ENCODE data around the gene PATE1. TPM values are rescaled to one million over a fixed set of nuclear protein-coding genes. Genes with fewer than 3 reads are reported as not detected.

PATE1 gene
- total and polyA plus RNA-seq, 2 donors (not counting 3 experiments of a cell fraction or from before 2014, with no cell fraction given): not detected

DNA sequence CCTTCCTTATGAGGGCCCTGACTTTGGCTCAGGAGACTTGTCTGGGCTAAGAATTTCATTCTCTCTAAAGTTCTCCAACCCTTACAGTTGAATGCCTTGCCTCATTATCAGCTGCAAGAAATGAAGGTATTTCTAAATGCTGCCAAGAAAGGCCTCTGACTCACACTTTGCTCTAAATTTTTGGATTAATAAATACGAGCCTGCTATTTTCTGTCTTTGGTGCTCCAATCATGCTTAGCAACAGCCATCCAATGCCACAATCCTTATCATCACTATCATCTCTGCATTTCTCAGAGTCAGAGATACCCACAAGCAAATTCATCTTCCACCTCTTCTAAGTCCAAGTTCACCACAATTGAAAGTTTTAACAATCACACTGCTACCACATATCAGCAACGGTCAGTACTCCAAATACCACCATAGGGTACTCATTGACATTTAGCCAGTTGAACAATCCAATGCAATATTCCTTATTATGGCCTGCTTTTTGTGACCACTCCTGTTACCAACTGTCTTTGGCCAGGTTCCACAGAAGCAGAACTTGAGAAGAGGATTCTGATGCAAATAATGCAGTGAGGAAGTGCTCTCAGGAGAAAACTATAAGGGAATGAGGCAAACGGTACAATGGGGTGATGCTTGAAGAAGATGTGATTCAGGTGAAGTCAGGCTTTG lies 26.9 kb downstream of the PATE1 start:
- intact Hi-C loops (cut with micrococcal nuclease) (no loop called here), dilution Hi-C loops (cut with MboI; ENCODE audit: extremely low pct_ligation_motif_present, low sequenced_read_pairs) (no loop called here)
- Histone ChIP-seq H3K4me1 (ENCODE audit: control insufficient read depth, extremely low read depth, insufficient read depth, low read length) (peaks cover 10% of the 10 kb centered on the region), H3K4me3 (replicated peaks in 1 of 3; ENCODE audit: insufficient read depth in 1 of 3, low read depth in 1 of 3, low read length in 3 of 3) (no peak overlapping the region), H3K27me3 (ENCODE audit: control insufficient read depth in 2 of 2, insufficient read depth in 2 of 2, low read length in 2 of 2) (peaks cover 0 to 7% of the 10 kb centered on the region in 2 experiments), H3K4me2 (ENCODE audit: insufficient read depth, low read length) (no peak overlapping the region), H3K9me3 (replicated peaks; ENCODE audit: control insufficient read depth, insufficient read depth, low read length) (no peaks in the 10 kb centered on the region), H3K79me2 (ENCODE audit: control insufficient read depth, insufficient read depth, low read length) (no peaks in the 10 kb centered on the region), H3K9me1 (replicated peaks; ENCODE audit: control insufficient read depth, extremely low read depth, insufficient read depth, low read length) (no peaks in the 10 kb centered on the region), H3K36me3 (ENCODE audit: control insufficient read depth in 2 of 2, extremely low read depth in 1 of 2, insufficient read depth in 2 of 2, low read length in 2 of 2) (no peaks in the 10 kb centered on the region), H3K27ac (ENCODE audit: insufficient read depth, low read depth, low read length) (no peak overlapping the region), H3K9ac (replicated peaks; ENCODE audit: extremely low read depth, insufficient read depth, low read length) (no peak overlapping the region), H4K20me1 (replicated peaks; ENCODE audit: control insufficient read depth, extremely low read depth, insufficient read depth, low read length) (no peaks in the 10 kb centered on the region), H2AFZ (ENCODE audit: low read depth, low read length) (no peak overlapping the region)
- FAIRE-seq: no peak
- TF ChIP-seq FOS (IDR thresholded peaks at IDR 0.05; ENCODE audit: borderline replicate concordance, insufficient read depth, low read length) (peak; percentile 41), GATA2 (IDR thresholded peaks at IDR 0.05; ENCODE audit: insufficient read depth, insufficient read length, low read depth, low read length) (no peak)
- DNase-seq (ENCODE audit: low read depth, low spot score): no peak
- POLR2A ChIA-PET: no interaction called here
- no TSS peak for BruUV-seq (replicated peaks)
- CTCF ChIA-PET: interaction anchor here (1.0 kb wide), 1 partner anchor 102 kb away, joined by 3 read pairs; no protein-coding TSS in a partner anchor

DNA sequence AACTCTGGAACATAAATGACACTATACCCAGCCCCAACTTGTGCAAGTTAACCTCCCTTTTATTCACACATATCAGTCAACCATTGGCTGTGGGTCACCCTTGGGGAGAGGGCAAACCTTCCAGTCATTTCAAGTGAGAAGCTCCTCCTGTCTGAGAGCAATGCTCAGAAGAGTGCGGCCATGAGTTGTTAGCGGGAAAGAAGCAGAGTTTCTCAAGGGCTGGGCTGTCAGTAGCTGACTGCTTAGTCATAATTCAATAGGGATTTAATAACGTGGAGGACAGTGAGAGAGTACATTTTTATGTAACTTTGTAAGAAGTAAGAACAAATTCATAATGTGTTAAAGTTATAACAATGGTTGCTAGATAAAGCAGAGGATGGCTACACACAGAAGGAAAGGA lies 27.4 kb downstream of the PATE1 start:
- H3K9ac ChIP-seq (replicated peaks; ENCODE audit: extremely low read depth, insufficient read depth, low read length): no peak overlapping the region
- ChIA-PET CTCF (no interaction called here), POLR2A (no interaction called here)
- H3K9me1 ChIP-seq (replicated peaks; ENCODE audit: control insufficient read depth, extremely low read depth, insufficient read depth, low read length): no peaks in the 10 kb centered on the region
- no peak overlapping the region for H3K4me2 ChIP-seq (ENCODE audit: insufficient read depth, low read length)
- BruUV-seq (replicated peaks): no TSS peak
- no peaks in the 10 kb centered on the region for H3K9me3 ChIP-seq (replicated peaks; ENCODE audit: control insufficient read depth, insufficient read depth, low read length)
- dilution Hi-C loops (cut with MboI; ENCODE audit: extremely low pct_ligation_motif_present, low sequenced_read_pairs) (no loop called here), intact Hi-C loops (cut with micrococcal nuclease) (no loop called here)
- no peak overlapping the region for H2AFZ ChIP-seq (ENCODE audit: low read depth, low read length)
- no peak overlapping the region for H3K4me3 ChIP-seq (replicated peaks in 1 of 3; ENCODE audit: insufficient read depth in 1 of 3, low read depth in 1 of 3, low read length in 3 of 3)
- no peaks in the 10 kb centered on the region for H3K36me3 ChIP-seq (ENCODE audit: control insufficient read depth in 2 of 2, extremely low read depth in 1 of 2, insufficient read depth in 2 of 2, low read length in 2 of 2)
- no peak for FAIRE-seq
- no peak overlapping the region for H3K27ac ChIP-seq (ENCODE audit: insufficient read depth, low read depth, low read length)
- peaks cover 0 to 2% of the 10 kb centered on the region in 2 experiments for H3K27me3 ChIP-seq (ENCODE audit: control insufficient read depth in 2 of 2, insufficient read depth in 2 of 2, low read length in 2 of 2)
- H4K20me1 ChIP-seq (replicated peaks; ENCODE audit: control insufficient read depth, extremely low read depth, insufficient read depth, low read length): no peaks in the 10 kb centered on the region
- no peaks in the 10 kb centered on the region for H3K79me2 ChIP-seq (ENCODE audit: control insufficient read depth, insufficient read depth, low read length)
- H3K4me1 ChIP-seq (ENCODE audit: control insufficient read depth, extremely low read depth, insufficient read depth, low read length): peaks cover 10% of the 10 kb centered on the region
- DNase-seq (ENCODE audit: low read depth, low spot score): no peak
- no peak for TF ChIP-seq POLR2A (IDR thresholded peaks at IDR 0.05; ENCODE audit: low read depth, low read length)
- no peak for TF ChIP-seq GATA2 (IDR thresholded peaks at IDR 0.05; ENCODE audit: insufficient read depth, insufficient read length, low read depth, low read length)
- TF ChIP-seq JUN (IDR thresholded peaks at IDR 0.05; ENCODE audit: borderline replicate concordance, insufficient read depth, insufficient read length, low read depth): no peak
- TF ChIP-seq, protein P1, sequence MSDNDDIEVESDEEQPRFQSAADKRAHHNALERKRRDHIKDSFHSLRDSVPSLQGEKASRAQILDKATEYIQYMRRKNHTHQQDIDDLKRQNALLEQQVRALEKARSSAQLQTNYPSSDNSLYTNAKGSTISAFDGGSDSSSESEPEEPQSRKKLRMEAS (IDR thresholded peaks at IDR 0.05; ENCODE audit: insufficient read depth, insufficient read length): no peak
- TF ChIP-seq, protein P2, sequence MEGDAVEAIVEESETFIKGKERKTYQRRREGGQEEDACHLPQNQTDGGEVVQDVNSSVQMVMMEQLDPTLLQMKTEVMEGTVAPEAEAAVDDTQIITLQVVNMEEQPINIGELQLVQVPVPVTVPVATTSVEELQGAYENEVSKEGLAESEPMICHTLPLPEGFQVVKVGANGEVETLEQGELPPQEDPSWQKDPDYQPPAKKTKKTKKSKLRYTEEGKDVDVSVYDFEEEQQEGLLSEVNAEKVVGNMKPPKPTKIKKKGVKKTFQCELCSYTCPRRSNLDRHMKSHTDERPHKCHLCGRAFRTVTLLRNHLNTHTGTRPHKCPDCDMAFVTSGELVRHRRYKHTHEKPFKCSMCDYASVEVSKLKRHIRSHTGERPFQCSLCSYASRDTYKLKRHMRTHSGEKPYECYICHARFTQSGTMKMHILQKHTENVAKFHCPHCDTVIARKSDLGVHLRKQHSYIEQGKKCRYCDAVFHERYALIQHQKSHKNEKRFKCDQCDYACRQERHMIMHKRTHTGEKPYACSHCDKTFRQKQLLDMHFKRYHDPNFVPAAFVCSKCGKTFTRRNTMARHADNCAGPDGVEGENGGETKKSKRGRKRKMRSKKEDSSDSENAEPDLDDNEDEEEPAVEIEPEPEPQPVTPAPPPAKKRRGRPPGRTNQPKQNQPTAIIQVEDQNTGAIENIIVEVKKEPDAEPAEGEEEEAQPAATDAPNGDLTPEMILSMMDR (IDR thresholded peaks at IDR 0.05; ENCODE audit: extremely low read depth in 1 of 2, insufficient read depth in 1 of 2, low read depth in 1 of 2, low read length in 2 of 2): no peak
- TF ChIP-seq POLR2AphosphoS5 (IDR thresholded peaks at IDR 0.05; ENCODE audit: insufficient read depth, low read depth, low read length): no peak
- TF ChIP-seq MYC (IDR thresholded peaks at IDR 0.05; ENCODE audit: low read depth, low read length): no peak
- TF ChIP-seq EZH2 (IDR thresholded peaks at IDR 0.05; ENCODE audit: borderline replicate concordance, low read depth, low read length, severe bottlenecking): no peak
- TF ChIP-seq FOS (IDR thresholded peaks at IDR 0.05; ENCODE audit: borderline replicate concordance, insufficient read depth, low read length): no peak
